Astrocyte (in vitro differentiated cells and primary cell): ENCODE data around the gene PPP2CA. TPM values are rescaled to one million over a fixed set of nuclear protein-coding genes. Genes with fewer than 3 reads are reported as not detected.

ENCODE experiments used
- DNase-seq: peaks from one replicate; pipeline ENCODE4 v3.0.0-alpha.2; 2010; ENCODE audit warnings: low read depth
- FAIRE-seq: peaks from 2 replicates; lab custom pipeline; 2011; peaks lifted over from hg19 to GRCh38; lab: Jason Lieb, UNC
- H2AFZ ChIP-seq: 2 replicates; pipeline ENCODE4 v1.6.0; 2012; ENCODE audit warnings: low read depth, low read length, inconsistent platforms
- H3K27ac ChIP-seq: 2 replicates; pipeline ENCODE4 v1.5.1; 2011; ENCODE audit warnings: low read depth, low read length, inconsistent platforms
- H3K27me3 ChIP-seq: 2 replicates; pipeline ENCODE4 v1.6.0; 2011; ENCODE audit warnings: low read length, inconsistent platforms; ENCODE audit not compliant: insufficient read depth
- H3K36me3 ChIP-seq: 2 replicates; pipeline ENCODE4 v1.5.1; 2011; ENCODE audit warnings: low read length, inconsistent platforms; ENCODE audit not compliant: insufficient read depth
- H3K4me1 ChIP-seq: 2 replicates; pipeline ENCODE4 v1.5.1; 2011; ENCODE audit warnings: low read length, inconsistent platforms; ENCODE audit not compliant: insufficient read depth
- H3K4me2 ChIP-seq: 2 replicates; pipeline ENCODE4 v1.6.0; 2012; ENCODE audit warnings: low read length, inconsistent platforms
- H3K4me3 ChIP-seq: 2 replicates; pipeline ENCODE4 v1.5.1; 2011; ENCODE audit warnings: low read depth, mild to moderate bottlenecking, low read length, inconsistent platforms; ENCODE audit not compliant: insufficient read depth
- H3K79me2 ChIP-seq: 2 replicates; pipeline ENCODE4 v1.6.0; 2012; ENCODE audit warnings: mild to moderate bottlenecking, low read length, inconsistent platforms; ENCODE audit not compliant: insufficient read depth
- H3K9ac ChIP-seq: 2 replicates; pipeline ENCODE4 v1.6.0; 2012; ENCODE audit warnings: mild to moderate bottlenecking, low read length, inconsistent platforms
- H3K9me3 ChIP-seq: 2 replicates; pipeline ENCODE4 v1.5.1; 2012; ENCODE audit warnings: low read depth, mild to moderate bottlenecking, low read length, inconsistent platforms; ENCODE audit not compliant: insufficient read depth
- H4K20me1 ChIP-seq: 2 replicates; pipeline ENCODE4 v1.6.0; 2012; ENCODE audit warnings: low read length, inconsistent platforms; ENCODE audit not compliant: insufficient read depth
- H3K27ac Mint-ChIP-seq: one replicate; pipeline ENCODE4 v1.8.0; 2021; ENCODE audit warnings: mild to moderate bottlenecking, mixed read lengths; ENCODE audit not compliant: unreplicated experiment
- H3K27me3 Mint-ChIP-seq: one replicate; pipeline ENCODE4 v1.8.0; 2021; ENCODE audit warnings: low read depth, mixed read lengths; ENCODE audit not compliant: unreplicated experiment
- H3K36me3 Mint-ChIP-seq: one replicate; pipeline ENCODE4 v1.8.0; 2021; ENCODE audit warnings: low read depth, mixed read lengths; ENCODE audit not compliant: unreplicated experiment
- H3K4me1 Mint-ChIP-seq: one replicate; pipeline ENCODE4 v1.8.0; 2021; ENCODE audit warnings: low read depth, mixed read lengths; ENCODE audit not compliant: unreplicated experiment
- H3K4me3 Mint-ChIP-seq: one replicate; pipeline ENCODE4 v1.8.0; 2021; ENCODE audit warnings: mild to moderate bottlenecking, moderate library complexity, mixed read lengths; ENCODE audit not compliant: unreplicated experiment
- H3K9me3 Mint-ChIP-seq: one replicate; pipeline ENCODE4 v1.8.0; 2021; ENCODE audit warnings: mild to moderate bottlenecking, mixed read lengths; ENCODE audit not compliant: unreplicated experiment
- CTCF ChIP-seq: IDR thresholded peaks from 2 replicates; pipeline ENCODE4 v1.5.1; 2011; ENCODE audit warnings: low read depth, mild to moderate bottlenecking, inconsistent platforms, low read length, moderate library complexity; ENCODE audit not compliant: insufficient read depth
- EZH2 ChIP-seq: IDR thresholded peaks from 2 replicates; pipeline ENCODE4 v1.6.1; 2012; ENCODE audit warnings: mild to moderate bottlenecking, low read length, inconsistent platforms; ENCODE audit not compliant: insufficient read depth
- total RNA-seq: library from RNA; stranded (reverse); gene quantifications from 2 replicates; pipeline ENCODE4 v1.2.1, GENCODE V29; 2021

Gene PPP2CA
- total RNA-seq, 1 donor from 2014 or later, result 180 TPM

GRCh38 chr5:134188092-134188491, 37.8 kb downstream of the PPP2CA start:
- H3K9me3 Mint-ChIP-seq, result no peaks in the 10 kb centered on the region
- no peaks in the 10 kb centered on the region for H3K27me3 Mint-ChIP-seq
- Histone ChIP-seq H3K79me2 (no peaks in the 10 kb centered on the region), H3K9ac (no peak overlapping the region), H3K4me3 (no peak overlapping the region), H3K27ac (no peak overlapping the region), H3K9me3 (no peaks in the 10 kb centered on the region), H4K20me1 (peaks cover 30% of the 10 kb centered on the region), H3K27me3 (no peaks in the 10 kb centered on the region), H3K36me3 (no peaks in the 10 kb centered on the region), H2AFZ (no peak overlapping the region), H3K4me1 (no peaks in the 10 kb centered on the region), H3K4me2 (no peak overlapping the region)
- H3K36me3 Mint-ChIP-seq, result no peaks in the 10 kb centered on the region
- peak overlapping the region; percentile 12 for H3K4me3 Mint-ChIP-seq
- peaks cover 4% of the 10 kb centered on the region for H3K4me1 Mint-ChIP-seq
- no peak for TF ChIP-seq CTCF
- no peak for TF ChIP-seq EZH2
- H3K27ac Mint-ChIP-seq, result no peak overlapping the region
- no peak for DNase-seq
- no peak for FAIRE-seq

GRCh38 chr5:134184155-134185135, 41.4 kb downstream of the PPP2CA start:
- Histone ChIP-seq H3K27ac (no peak overlapping the region), H3K4me3 (no peak overlapping the region), H3K9me3 (no peaks in the 10 kb centered on the region), H3K4me1 (no peaks in the 10 kb centered on the region), H3K27me3 (no peaks in the 10 kb centered on the region), H3K79me2 (no peaks in the 10 kb centered on the region), H3K9ac (no peak overlapping the region), H3K4me2 (no peak overlapping the region), H4K20me1 (peaks cover 10% of the 10 kb centered on the region), H3K36me3 (no peaks in the 10 kb centered on the region), H2AFZ (no peak overlapping the region)
- Mint-ChIP-seq H3K36me3 (no peaks in the 10 kb centered on the region), H3K27ac (no peak overlapping the region), H3K27me3 (no peaks in the 10 kb centered on the region), H3K4me1 (peaks cover 4% of the 10 kb centered on the region), H3K4me3 (no peak overlapping the region), H3K9me3 (no peaks in the 10 kb centered on the region)
- no peak for DNase-seq
- TF ChIP-seq CTCF (peak; percentile 77), EZH2 (no peak)
- no peak for FAIRE-seq

GRCh38 chr5:134183481-134183880, 42.4 kb downstream of the PPP2CA start:
- Mint-ChIP-seq H3K4me3 (no peak overlapping the region), H3K4me1 (peaks cover 4% of the 10 kb centered on the region), H3K27me3 (no peaks in the 10 kb centered on the region), H3K36me3 (no peaks in the 10 kb centered on the region), H3K27ac (no peak overlapping the region), H3K9me3 (no peaks in the 10 kb centered on the region)
- no peak for FAIRE-seq
- Histone ChIP-seq H2AFZ (no peak overlapping the region), H3K4me1 (no peaks in the 10 kb centered on the region), H3K4me3 (no peak overlapping the region), H3K27me3 (no peaks in the 10 kb centered on the region), H3K9me3 (no peaks in the 10 kb centered on the region), H4K20me1 (peaks cover 10% of the 10 kb centered on the region), H3K79me2 (no peaks in the 10 kb centered on the region), H3K27ac (no peak overlapping the region), H3K36me3 (no peaks in the 10 kb centered on the region), H3K9ac (no peak overlapping the region), H3K4me2 (no peak overlapping the region)
- DNase-seq, result no peak
- TF ChIP-seq CTCF (no peak), EZH2 (no peak)
